ENCODE data around the gene NT5M. TPM values are rescaled to one million over a fixed set of nuclear protein-coding genes. Genes with fewer than 3 reads are reported as not detected.

Gene NT5M
- total RNA-seq, 4 donors from 2014 or later, result 1.7 to 3.1 (median 2.3) TPM

DNA sequence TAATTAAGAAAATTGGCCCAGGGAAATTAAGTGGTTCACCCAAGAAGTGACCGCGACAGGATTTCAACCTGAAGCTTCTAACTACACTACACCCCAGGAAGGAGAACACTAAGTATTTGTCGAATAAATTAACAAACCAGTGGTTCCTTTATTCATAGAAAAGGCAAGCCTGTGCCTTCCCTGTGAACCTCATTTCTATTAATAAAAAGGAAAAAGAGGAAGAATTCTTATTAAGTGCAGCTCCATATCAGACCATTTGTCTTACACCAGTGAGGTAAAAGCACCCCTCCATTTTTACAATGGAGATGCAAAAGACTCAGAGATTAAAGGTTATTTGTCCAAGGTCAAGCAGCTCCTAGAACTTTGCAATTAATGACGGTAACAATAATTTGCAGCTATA is 23.9 kb upstream of the NT5M start:
- no peak for DNase-seq
- H3K27ac ChIP-seq, result no peak overlapping the region
- intact Hi-C loops (cut with DNase I), result no loop called here
- 75 to 89% methylated on average over 4 of the region's 4 CpGs for WGBS, 2 donors
- peak overlapping the region in 2 of 4 donors; percentile 76 to 96 for H3K4me3 ChIP-seq
- peaks cover 7 to 47% (median 17%) of the 10 kb centered on the region in 3 donors for H3K4me1 ChIP-seq
- H3K36me3 ChIP-seq, result peaks cover 0 to 17% (median 4%) of the 10 kb centered on the region in 3 donors
- H3K27me3 ChIP-seq, result no peaks in the 10 kb centered on the region
- no peak for TF ChIP-seq POLR2A (IDR thresholded peaks at IDR 0.05)
- TF ChIP-seq, protein P1, sequence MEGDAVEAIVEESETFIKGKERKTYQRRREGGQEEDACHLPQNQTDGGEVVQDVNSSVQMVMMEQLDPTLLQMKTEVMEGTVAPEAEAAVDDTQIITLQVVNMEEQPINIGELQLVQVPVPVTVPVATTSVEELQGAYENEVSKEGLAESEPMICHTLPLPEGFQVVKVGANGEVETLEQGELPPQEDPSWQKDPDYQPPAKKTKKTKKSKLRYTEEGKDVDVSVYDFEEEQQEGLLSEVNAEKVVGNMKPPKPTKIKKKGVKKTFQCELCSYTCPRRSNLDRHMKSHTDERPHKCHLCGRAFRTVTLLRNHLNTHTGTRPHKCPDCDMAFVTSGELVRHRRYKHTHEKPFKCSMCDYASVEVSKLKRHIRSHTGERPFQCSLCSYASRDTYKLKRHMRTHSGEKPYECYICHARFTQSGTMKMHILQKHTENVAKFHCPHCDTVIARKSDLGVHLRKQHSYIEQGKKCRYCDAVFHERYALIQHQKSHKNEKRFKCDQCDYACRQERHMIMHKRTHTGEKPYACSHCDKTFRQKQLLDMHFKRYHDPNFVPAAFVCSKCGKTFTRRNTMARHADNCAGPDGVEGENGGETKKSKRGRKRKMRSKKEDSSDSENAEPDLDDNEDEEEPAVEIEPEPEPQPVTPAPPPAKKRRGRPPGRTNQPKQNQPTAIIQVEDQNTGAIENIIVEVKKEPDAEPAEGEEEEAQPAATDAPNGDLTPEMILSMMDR (IDR thresholded peaks at IDR 0.05), result no peak
- no peaks in the 10 kb centered on the region for H3K9me3 ChIP-seq

DNA sequence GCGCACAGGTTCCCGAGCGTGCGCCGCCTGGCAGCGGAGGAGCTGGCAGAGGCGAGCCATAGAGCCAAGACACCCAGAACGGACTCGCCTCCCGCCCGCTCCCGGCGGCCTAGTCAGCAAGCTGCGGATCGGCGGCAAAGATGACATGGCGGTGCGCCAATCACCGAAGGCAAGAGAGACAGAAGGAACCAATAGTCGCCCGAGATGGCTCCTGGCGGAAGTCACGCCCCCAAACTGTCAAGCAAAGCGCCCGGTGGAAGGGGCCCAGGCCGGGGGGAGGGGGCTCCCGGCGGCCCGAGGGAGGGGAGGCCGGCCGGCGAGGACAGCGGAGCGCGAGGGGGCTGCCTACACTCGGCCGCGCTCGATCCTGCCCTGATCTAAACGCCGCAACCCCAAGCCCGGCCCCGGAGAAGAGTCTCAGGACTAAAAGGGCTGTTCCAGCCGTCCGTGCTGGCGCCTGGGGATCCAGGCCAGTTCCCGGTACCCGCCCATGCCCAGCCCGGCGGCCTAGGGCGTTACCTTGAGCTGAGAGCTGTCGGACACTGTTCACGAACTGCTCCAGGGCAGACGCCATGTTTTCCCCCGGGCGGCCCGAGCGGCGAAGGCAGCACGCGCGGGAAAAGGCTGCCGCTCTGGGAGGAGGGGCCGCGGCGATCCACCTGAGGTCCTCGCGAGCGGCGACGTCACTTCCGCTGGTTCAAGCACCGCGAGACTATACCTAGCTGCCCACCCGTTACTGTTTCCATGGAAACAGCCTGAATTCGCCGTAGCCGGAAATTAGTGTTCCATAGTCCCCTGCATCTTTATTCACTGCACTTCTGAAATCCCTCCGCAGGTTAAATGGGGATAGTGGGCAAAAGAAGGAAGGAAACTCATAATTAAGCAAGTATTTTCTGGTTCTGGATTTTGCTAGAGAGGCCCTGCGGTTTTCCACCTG is 22.3 kb upstream of the NT5M start, which contains the start of gene COPS3:
Gene COPS3, minus strand, starts transcription at position 634 of the 937 bp plus-strand sequence. Its CDS starts 60 bp downstream, at position 574.
- Histone ChIP-seq H3K4me3 (peak within 1 kb of the TSS; percentile 75 to 98 (median 86)), H3K27me3 (no peaks in the 10 kb centered on the region), H3K9me3 (no peaks in the 10 kb centered on the region), H3K36me3 (peaks cover 0 to 2% (median 0%) of the 10 kb centered on the region in 3 donors), H3K27ac (peak within 1 kb of the TSS; percentile 94 to 98 (median 97)), H3K4me1 (peaks cover 7 to 47% (median 17%) of the 10 kb centered on the region in 3 donors)
- intact Hi-C loops (cut with DNase I), result no loop called here
- TF ChIP-seq POLR2A (IDR thresholded peaks at IDR 0.05), result peak in 2 of 4 donors; percentile 64 to 71
- TF ChIP-seq, protein P1 (IDR thresholded peaks at IDR 0.05), result no peak
- WGBS, 2 donors, result 0 to 1% methylated on average over 27 to 28 of the region's 80 CpGs
- peak; percentile 86 for DNase-seq

DNA sequence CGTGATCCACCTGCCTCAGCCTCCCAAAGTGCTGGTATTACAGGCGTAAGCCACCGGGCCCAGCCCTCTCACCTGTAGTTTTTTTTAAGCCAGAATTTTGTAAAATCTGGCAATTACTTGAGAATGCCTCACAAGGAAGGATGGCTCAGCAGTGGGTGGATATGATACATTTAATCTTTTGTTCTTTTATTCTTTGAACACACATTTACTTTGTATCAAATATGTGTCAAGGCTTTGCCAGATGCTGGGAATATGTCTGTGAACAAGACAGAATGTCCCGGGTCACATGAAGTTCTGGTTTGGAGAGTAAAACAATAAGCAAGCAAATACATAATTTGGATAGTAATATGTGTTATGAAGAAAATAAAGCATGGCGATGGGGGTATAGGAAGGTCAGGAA is 17.2 kb upstream of the NT5M start:
- intact Hi-C loops (cut with DNase I), result no loop called here
- WGBS, 2 donors, result 74 to 86% methylated on average over 5 of the region's 5 CpGs
- H3K4me1 ChIP-seq, result peaks cover 0 to 7% (median 0%) of the 10 kb centered on the region in 3 donors
- no peak overlapping the region for H3K27ac ChIP-seq
- DNase-seq, result no peak
- no peaks in the 10 kb centered on the region for H3K36me3 ChIP-seq
- H3K4me3 ChIP-seq, result no peak overlapping the region
- TF ChIP-seq, protein P1 (IDR thresholded peaks at IDR 0.05), result no peak
- no peak for TF ChIP-seq POLR2A (IDR thresholded peaks at IDR 0.05)
- no peaks in the 10 kb centered on the region for H3K27me3 ChIP-seq
- no peaks in the 10 kb centered on the region for H3K9me3 ChIP-seq

DNA sequence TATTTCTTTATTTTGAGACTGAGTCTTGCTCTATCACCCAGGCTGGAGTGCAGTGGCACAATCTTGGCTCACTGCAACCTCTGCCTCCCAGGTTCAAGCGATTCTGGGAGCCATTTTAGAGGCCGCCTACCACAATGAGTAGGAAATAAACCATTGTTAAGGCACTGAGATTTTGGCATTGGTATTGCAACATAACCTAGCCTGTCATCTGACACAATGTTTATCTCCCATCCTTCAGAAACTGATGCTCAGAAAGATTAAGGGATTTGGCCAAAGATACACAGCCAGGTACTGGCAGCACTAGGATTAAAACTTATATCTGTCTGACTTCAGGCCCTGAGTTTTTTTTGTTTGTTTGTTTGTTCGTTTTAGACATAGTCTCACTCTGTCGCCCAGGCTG is 14.1 kb upstream of the NT5M start:
- Histone ChIP-seq H3K27me3 (no peaks in the 10 kb centered on the region), H3K4me1 (no peaks in the 10 kb centered on the region), H3K36me3 (no peaks in the 10 kb centered on the region), H3K9me3 (no peaks in the 10 kb centered on the region), H3K4me3 (no peak overlapping the region), H3K27ac (no peak overlapping the region)
- TF ChIP-seq, protein P1 (IDR thresholded peaks at IDR 0.05), result no peak
- TF ChIP-seq POLR2A (IDR thresholded peaks at IDR 0.05), result no peak
- DNase-seq, result no peak
- WGBS, 2 donors, result 82 to 85% methylated on average over 4 of the region's 4 CpGs
- intact Hi-C loops (cut with DNase I), result no loop called here

DNA sequence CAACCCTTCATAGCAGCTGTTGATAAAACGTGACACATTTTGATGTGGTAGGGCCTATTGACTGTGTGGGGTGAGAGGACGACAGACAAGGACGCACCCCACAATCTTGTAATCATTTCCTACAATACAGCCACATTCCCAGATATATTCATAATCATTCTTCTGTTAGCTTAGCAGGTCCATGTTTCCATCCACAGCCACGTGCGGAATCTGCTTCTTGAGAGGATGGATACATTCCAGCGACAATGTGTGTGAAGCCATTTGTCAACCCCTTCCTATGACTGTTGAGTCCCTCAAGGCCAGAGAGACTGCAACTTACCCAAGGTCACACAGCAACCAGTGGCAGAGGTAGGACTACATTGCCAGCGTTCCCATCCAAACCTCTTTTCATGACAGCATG is 13.5 kb upstream of the NT5M start:
- WGBS, 2 donors, result 73 to 79% methylated on average over 7 of the region's 7 CpGs
- intact Hi-C loops (cut with DNase I), result no loop called here
- H3K27me3 ChIP-seq, result no peaks in the 10 kb centered on the region
- H3K36me3 ChIP-seq, result no peaks in the 10 kb centered on the region
- no peak for TF ChIP-seq POLR2A (IDR thresholded peaks at IDR 0.05)
- TF ChIP-seq, protein P1 (IDR thresholded peaks at IDR 0.05), result no peak
- H3K4me3 ChIP-seq, result no peak overlapping the region
- no peaks in the 10 kb centered on the region for H3K9me3 ChIP-seq
- no peaks in the 10 kb centered on the region for H3K4me1 ChIP-seq
- DNase-seq, result no peak
- no peak overlapping the region for H3K27ac ChIP-seq
